GM12865 (cell line): ENCODE data around the gene CA5A.
A peak's percentile ranks its signal among the peaks of the same experiment; 100 is the strongest.
"Not testable (repeated sequence)": the region's sequence is repeated elsewhere in the genome, so short reads cannot be mapped to it uniquely, and the experiment has no call there.

Source experiments
- DNase-seq: peaks from one replicate; pipeline ENCODE4 v3.0.0; 2010; ENCODE audit warnings: low read depth
- H3K4me3 ChIP-seq: 2 replicates; pipeline ENCODE4 v1.5.1; 2011; ENCODE audit warnings: mild to moderate bottlenecking, low read depth, low read length, control low read depth
- CTCF ChIP-seq: IDR thresholded peaks from 2 replicates; pipeline ENCODE4 v1.5.1; 2011; ENCODE audit warnings: low read length, control low read depth, low read depth, inconsistent platforms; ENCODE audit not compliant: insufficient read depth; ENCODE audit errors: missing control alignments

Gene CA5A

GRCh38 chr16:87869061-87869878 lies 67.1 kb downstream of the CA5A start, which contains the start of gene SLC7A5:
Gene SLC7A5 (minus strand): TSS chr16:87869507. CDS start chr16:87869422, 85 bp downstream.
- peak; percentile 91 for DNase-seq
- H3K4me3 ChIP-seq, result peak within 1 kb of the TSS; percentile 83

- peak overlapping the region; percentile 83 for H3K4me3 ChIP-seq
- DNase-seq, result peak; percentile 85
Observed at GRCh38 chr16:87868254-87869029, 67.9 kb downstream of the CA5A start.

- H3K4me3 ChIP-seq, result peak overlapping the region; percentile 83
- DNase-seq, result peak; percentile 78
Observed at GRCh38 chr16:87865902-87866555, 70.3 kb downstream of the CA5A start.

- TF ChIP-seq CTCF, result no peak
- no peak overlapping the region for H3K4me3 ChIP-seq
- no peak for DNase-seq
Observed at GRCh38 chr16:87864331-87864989, 71.9 kb downstream of the CA5A start.

GRCh38 chr16:87863327-87863635 lies 73.0 kb downstream of the CA5A start:
- DNase-seq, H3K4me3 ChIP-seq: not testable (repeated sequence)

- not testable (repeated sequence) for H3K4me3 ChIP-seq
Observed at GRCh38 chr16:87862597-87863326, 73.6 kb downstream of the CA5A start.

GRCh38 chr16:87861300-87862099 lies 74.8 kb downstream of the CA5A start:
- not testable (repeated sequence) for H3K4me3 ChIP-seq, DNase-seq

More at GRCh38 chr16:87862597-87863326, 73.6 kb downstream of the CA5A start:
- not testable (repeated sequence) for DNase-seq

GRCh38 chr16:87860553-87861299 lies 75.6 kb downstream of the CA5A start:
- no peak overlapping the region for H3K4me3 ChIP-seq
- peak; percentile 50 for DNase-seq

GRCh38 chr16:87858151-87858993 lies 78.0 kb downstream of the CA5A start:
- H3K4me3 ChIP-seq, DNase-seq: not testable (repeated sequence)

More at GRCh38 chr16:87860553-87861299, 75.6 kb downstream of the CA5A start:
- no peak for TF ChIP-seq CTCF
